Measurements from ENCODE around the gene PIGU. TPM values are rescaled to one million over a fixed set of nuclear protein-coding genes. Genes with fewer than 3 reads are reported as not detected.

Gene PIGU
- total and polyA plus RNA-seq, 9 of the 15 experiments (the other 6 are each of a cell fraction or from before 2014, with no cell fraction given), result 6.5 to 100 (median 28.1) TPM

GRCh38 chr20:34570859-34571306 is 106.0 kb downstream of the PIGU start (continued):
- TF ChIP-seq ZKSCAN1 (IDR thresholded peaks at IDR 0.05; ENCODE audit: low read depth, low read length) (no peak), ZNF184 (CRISPR knock-in tag; IDR thresholded peaks at IDR 0.05) (no peak), ARID4B (CRISPR knock-in tag; IDR thresholded peaks at IDR 0.05) (no peak), FOXK1 (CRISPR knock-in tag; IDR thresholded peaks at IDR 0.05; ENCODE audit: borderline replicate concordance) (no peak), KLF6 (CRISPR knock-in tag; IDR thresholded peaks at IDR 0.05; ENCODE audit: borderline replicate concordance) (no peak), XRCC4 (IDR thresholded peaks at IDR 0.05; ENCODE audit: extremely low read depth, insufficient read depth, insufficient read length) (no peak), NR2C1 (IDR thresholded peaks at IDR 0.05) (no peak), NR2C1 (tag; IDR thresholded peaks at IDR 0.05) (no peak), CREM (IDR thresholded peaks at IDR 0.05; ENCODE audit: low read depth) (peak; percentile 40), PML (IDR thresholded peaks at IDR 0.05; ENCODE audit: low read length) (peak; percentile 41; the same call in 1 of the 2 replicates), THRAP3 (IDR thresholded peaks at IDR 0.05; ENCODE audit: borderline replicate concordance) (no peak), SNRNP70 (optimal IDR thresholded peaks at IDR 0.05; ENCODE audit: low read depth, low read length) (no peak), BRCA1 (IDR thresholded peaks at IDR 0.05) (no peak), BRCA1 (CRISPR knock-in tag; IDR thresholded peaks at IDR 0.05) (no peak), HDAC1 (IDR thresholded peaks at IDR 0.05) (peak in 1 of 2 experiments; percentile 70; a peak in 2 of 4 replicates)
- TF ChIP-seq, protein P1, sequence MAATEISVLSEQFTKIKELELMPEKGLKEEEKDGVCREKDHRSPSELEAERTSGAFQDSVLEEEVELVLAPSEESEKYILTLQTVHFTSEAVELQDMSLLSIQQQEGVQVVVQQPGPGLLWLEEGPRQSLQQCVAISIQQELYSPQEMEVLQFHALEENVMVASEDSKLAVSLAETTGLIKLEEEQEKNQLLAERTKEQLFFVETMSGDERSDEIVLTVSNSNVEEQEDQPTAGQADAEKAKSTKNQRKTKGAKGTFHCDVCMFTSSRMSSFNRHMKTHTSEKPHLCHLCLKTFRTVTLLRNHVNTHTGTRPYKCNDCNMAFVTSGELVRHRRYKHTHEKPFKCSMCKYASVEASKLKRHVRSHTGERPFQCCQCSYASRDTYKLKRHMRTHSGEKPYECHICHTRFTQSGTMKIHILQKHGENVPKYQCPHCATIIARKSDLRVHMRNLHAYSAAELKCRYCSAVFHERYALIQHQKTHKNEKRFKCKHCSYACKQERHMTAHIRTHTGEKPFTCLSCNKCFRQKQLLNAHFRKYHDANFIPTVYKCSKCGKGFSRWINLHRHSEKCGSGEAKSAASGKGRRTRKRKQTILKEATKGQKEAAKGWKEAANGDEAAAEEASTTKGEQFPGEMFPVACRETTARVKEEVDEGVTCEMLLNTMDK (IDR thresholded peaks at IDR 0.05; ENCODE audit: borderline replicate concordance, insufficient read depth, low read depth, low read length, poor library complexity, severe bottlenecking), result no peak
- TF ChIP-seq, protein P2, sequence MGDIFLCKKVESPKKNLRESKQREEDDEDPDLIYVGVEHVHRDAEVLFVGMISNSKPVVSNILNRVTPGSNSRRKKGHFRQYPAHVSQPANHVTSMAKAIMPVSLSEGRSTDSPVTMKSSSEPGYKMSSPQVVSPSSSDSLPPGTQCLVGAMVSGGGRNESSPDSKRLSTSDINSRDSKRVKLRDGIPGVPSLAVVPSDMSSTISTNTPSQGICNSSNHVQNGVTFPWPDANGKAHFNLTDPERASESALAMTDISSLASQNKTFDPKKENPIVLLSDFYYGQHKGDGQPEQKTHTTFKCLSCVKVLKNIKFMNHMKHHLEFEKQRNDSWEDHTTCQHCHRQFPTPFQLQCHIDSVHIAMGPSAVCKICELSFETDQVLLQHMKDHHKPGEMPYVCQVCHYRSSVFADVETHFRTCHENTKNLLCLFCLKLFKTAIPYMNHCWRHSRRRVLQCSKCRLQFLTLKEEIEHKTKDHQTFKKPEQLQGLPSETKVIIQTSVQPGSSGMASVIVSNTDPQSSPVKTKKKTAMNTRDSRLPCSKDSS (IDR thresholded peaks at IDR 0.05; ENCODE audit: low read depth, partially characterized antibody), result no peak

Measured in K562 (cell line).